ENCODE data around the gene GUCD1. TPM values are rescaled to one million over a fixed set of nuclear protein-coding genes. Genes with fewer than 3 reads are reported as not detected.

GUCD1 gene
- total RNA-seq, 4 donors from 2014 or later = 56.7 to 498 (median 277) TPM

DNA sequence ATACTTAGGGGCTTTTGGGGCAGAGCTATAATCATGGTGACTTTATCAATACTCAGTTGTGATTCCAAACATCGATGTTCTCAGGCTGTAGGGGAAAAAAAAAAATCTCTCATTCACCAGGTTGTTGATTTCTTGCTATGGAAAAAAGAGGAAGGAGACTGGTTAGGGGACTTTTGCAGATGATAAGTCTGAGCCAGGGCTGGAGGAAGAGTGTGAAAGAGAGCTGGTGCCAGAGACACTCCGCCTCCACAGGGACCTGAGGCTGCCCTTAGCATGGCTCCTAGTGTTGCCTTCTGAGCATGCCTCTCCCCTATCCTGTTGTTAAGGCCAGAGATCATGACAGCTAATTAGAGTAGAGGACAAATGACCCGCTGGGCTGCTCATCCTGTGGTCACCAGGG is 42.9 kb downstream of the GUCD1 start:
- no peak for DNase-seq
- in situ Hi-C loops (cut with MboI; ENCODE audit: low pct_ligation_motif_present in 1 of 4, low pct_unique_long_range_greater_than_20kb in 1 of 4, low sequenced_read_pairs in 3 of 4) (no loop called here), intact Hi-C loops (cut with DNase I; ENCODE audit: low total_unique reads) (no loop called here)
- no peaks in the 10 kb centered on the region for H3K27me3 ChIP-seq
- H3K27ac ChIP-seq = no peak overlapping the region
- no peak overlapping the region for H3K4me3 ChIP-seq
- no peak for TF ChIP-seq POLR2AphosphoS5 (IDR thresholded peaks at IDR 0.05)
- no peak for TF ChIP-seq EP300 (IDR thresholded peaks at IDR 0.05; ENCODE audit: low read depth)
- TF ChIP-seq, protein P1, sequence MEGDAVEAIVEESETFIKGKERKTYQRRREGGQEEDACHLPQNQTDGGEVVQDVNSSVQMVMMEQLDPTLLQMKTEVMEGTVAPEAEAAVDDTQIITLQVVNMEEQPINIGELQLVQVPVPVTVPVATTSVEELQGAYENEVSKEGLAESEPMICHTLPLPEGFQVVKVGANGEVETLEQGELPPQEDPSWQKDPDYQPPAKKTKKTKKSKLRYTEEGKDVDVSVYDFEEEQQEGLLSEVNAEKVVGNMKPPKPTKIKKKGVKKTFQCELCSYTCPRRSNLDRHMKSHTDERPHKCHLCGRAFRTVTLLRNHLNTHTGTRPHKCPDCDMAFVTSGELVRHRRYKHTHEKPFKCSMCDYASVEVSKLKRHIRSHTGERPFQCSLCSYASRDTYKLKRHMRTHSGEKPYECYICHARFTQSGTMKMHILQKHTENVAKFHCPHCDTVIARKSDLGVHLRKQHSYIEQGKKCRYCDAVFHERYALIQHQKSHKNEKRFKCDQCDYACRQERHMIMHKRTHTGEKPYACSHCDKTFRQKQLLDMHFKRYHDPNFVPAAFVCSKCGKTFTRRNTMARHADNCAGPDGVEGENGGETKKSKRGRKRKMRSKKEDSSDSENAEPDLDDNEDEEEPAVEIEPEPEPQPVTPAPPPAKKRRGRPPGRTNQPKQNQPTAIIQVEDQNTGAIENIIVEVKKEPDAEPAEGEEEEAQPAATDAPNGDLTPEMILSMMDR (IDR thresholded peaks at IDR 0.05) = no peak
- no peak for TF ChIP-seq POLR2A (IDR thresholded peaks at IDR 0.05)
- WGBS, 2 donors (ENCODE audit: low coverage in 1 of 2) = 63 to 66% methylated on average over 3 of the region's 3 CpGs
- H3K9me3 ChIP-seq = no peaks in the 10 kb centered on the region
- peaks cover 4 to 36% (median 24%) of the 10 kb centered on the region in 4 donors for H3K4me1 ChIP-seq
- no peaks in the 10 kb centered on the region for H3K36me3 ChIP-seq

DNA sequence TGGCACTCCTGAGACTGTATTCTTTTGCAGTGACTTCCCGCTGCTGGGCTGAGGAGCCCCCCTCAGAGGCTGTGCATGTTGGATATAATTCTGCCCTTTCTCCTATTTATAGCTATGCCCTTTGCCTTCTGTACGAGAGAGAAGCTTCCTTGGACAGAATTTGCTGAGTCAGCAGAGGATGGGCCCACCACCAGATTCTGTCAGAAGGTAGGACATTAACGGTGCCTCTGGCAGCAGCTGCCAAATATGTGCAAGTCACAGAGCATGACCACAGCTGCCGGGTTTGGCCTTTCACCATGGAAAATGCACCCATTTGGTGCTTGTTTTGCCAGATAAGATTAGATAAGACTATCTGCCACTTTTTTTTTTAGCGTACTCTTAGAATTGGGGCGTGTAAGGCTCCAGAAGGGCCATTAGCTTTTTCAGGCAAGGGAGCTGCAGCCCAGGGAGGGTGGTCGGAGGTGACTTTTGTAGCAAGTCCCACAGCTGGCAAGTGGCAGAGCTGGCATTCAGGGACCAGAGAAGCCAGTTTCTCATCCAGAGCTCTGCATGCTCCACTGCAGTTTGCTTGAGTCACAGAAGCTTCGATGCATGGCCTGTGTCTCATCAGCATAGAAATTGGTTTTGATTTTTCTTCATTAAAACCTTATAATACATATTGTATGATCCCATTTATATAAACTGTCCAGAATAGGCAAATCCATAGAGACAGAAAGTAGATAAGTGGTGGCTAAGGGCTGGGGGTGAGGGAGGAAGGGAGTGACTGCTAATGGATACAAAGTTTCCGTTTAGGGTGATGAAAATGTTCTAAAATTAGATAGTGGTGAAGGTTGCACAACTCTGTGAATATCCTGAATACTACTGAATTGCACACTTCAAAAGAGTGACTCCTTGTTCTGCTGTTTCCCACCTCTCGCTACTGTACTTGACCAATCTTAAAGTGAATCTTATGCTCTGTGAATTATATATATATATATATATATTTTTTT is 44.0 kb downstream of the GUCD1 start:
- Histone ChIP-seq H3K9me3 (no peaks in the 10 kb centered on the region), H3K4me3 (no peak overlapping the region), H3K36me3 (no peaks in the 10 kb centered on the region), H3K27me3 (no peaks in the 10 kb centered on the region), H3K27ac (peak overlapping the region in 1 of 4 donors; percentile 10), H3K4me1 (peaks cover 4 to 39% (median 31%) of the 10 kb centered on the region in 4 donors)
- in situ Hi-C loops (cut with MboI; ENCODE audit: low pct_ligation_motif_present in 1 of 4, low pct_unique_long_range_greater_than_20kb in 1 of 4, low sequenced_read_pairs in 3 of 4) (no loop called here), intact Hi-C loops (cut with DNase I; ENCODE audit: low total_unique reads) (no loop called here)
- TF ChIP-seq EP300 (IDR thresholded peaks at IDR 0.05; ENCODE audit: low read depth) (no peak), POLR2AphosphoS5 (IDR thresholded peaks at IDR 0.05) (no peak), POLR2A (IDR thresholded peaks at IDR 0.05) (no peak)
- TF ChIP-seq, protein P1 (IDR thresholded peaks at IDR 0.05) = no peak
- 39 to 71% methylated on average over 3 to 10 of the region's 10 CpGs for WGBS, 2 donors (ENCODE audit: low coverage in 1 of 2)
- DNase-seq = no peak

DNA sequence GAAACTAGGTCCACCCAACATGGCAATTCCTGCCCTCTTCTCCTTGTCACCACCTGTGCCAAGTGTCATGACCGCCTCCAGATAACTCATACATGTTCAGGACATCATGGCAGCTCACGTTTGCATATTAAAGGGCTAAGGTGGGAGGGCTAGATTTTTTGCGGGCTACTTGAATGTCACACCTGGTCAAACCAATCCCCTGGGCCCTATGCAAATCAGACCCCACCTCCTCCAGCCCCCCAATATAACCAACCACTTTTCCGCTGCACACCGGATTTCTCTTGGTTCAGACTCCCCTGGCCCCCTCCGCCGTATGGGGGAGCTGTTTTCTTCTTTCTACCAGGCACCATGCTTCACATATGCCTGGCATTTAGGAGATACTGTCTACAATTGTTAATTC is 47.2 kb downstream of the GUCD1 start:
- H3K27ac ChIP-seq = no peak overlapping the region
- intact Hi-C loops (cut with DNase I; ENCODE audit: low total_unique reads) = loop anchor here (10.0 kb wide), 1 partner anchor 83 kb away; the partner anchor contains the start of gene ADORA2A

DNA sequence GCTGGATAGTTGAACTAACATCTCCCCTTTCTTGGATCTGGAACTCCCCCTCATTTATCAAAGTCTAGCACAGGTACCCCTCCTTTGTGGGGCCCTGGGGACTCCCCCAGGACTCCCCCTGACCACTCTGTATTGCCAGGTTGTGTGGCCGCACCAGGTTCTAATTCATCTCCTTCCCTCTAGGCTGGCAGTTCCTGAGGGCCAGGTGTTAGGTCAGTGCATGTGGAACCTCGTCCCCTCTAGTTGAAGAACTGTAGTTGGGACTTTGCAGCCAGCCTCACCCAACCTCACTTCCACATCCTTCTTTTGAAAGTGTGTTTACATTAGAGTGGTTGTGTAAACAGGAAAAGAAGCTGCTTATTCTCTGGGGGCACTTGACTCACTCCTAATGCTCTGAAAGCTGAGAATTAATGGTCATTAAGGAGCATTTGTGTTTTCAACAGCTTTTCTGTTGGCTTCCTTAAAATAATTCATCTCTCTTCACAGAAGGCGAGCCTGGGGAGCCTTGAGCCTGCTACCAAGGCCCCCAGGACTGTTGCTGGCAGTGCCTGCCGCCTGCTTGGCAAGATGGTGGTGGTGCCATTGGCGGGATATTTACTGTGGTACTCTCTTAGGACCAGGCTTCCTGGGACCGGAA is 48.0 kb downstream of the GUCD1 start:
- 56% methylated on average over 6 of the region's 6 CpGs; no CpG with 5 or more reads in 1 of the 2 donors for WGBS, 2 donors (ENCODE audit: low coverage in 1 of 2)
- no peak for DNase-seq
- intact Hi-C loops (cut with DNase I; ENCODE audit: low total_unique reads) = loop anchor here (10.0 kb wide), 1 partner anchor 82 kb away; the partner anchor contains the start of gene ADORA2A
- Histone ChIP-seq H3K4me3 (no peak overlapping the region), H3K27me3 (no peaks in the 10 kb centered on the region), H3K27ac (peak overlapping the region in 1 of 4 donors; percentile 52), H3K36me3 (no peaks in the 10 kb centered on the region), H3K9me3 (no peaks in the 10 kb centered on the region), H3K4me1 (peaks cover 4 to 37% (median 25%) of the 10 kb centered on the region in 4 donors)
- TF ChIP-seq POLR2AphosphoS5 (IDR thresholded peaks at IDR 0.05) = no peak
- TF ChIP-seq, protein P1 (IDR thresholded peaks at IDR 0.05) = no peak
- TF ChIP-seq POLR2A (IDR thresholded peaks at IDR 0.05) = no peak
- no peak for TF ChIP-seq EP300 (IDR thresholded peaks at IDR 0.05; ENCODE audit: low read depth)
- in situ Hi-C loops (cut with MboI; ENCODE audit: low pct_ligation_motif_present in 1 of 4, low pct_unique_long_range_greater_than_20kb in 1 of 4, low sequenced_read_pairs in 3 of 4) = loop anchor here in 1 of 4 donors (10.0 kb wide), 1 partner anchor 92 kb away; no protein-coding TSS in a partner anchor

More for the DNA sequence above, 47.2 kb downstream of the GUCD1 start:
- Histone ChIP-seq H3K9me3 (no peaks in the 10 kb centered on the region), H3K27me3 (no peaks in the 10 kb centered on the region), H3K36me3 (no peaks in the 10 kb centered on the region), H3K4me1 (peaks cover 4 to 41% (median 25%) of the 10 kb centered on the region in 4 donors), H3K4me3 (no peak overlapping the region)
- DNase-seq = no peak
- 72 to 91% methylated on average over 6 to 7 of the region's 7 CpGs for WGBS, 2 donors (ENCODE audit: low coverage in 1 of 2)
- in situ Hi-C loops (cut with MboI; ENCODE audit: low pct_ligation_motif_present in 1 of 4, low pct_unique_long_range_greater_than_20kb in 1 of 4, low sequenced_read_pairs in 3 of 4) = loop anchor here in 1 of 4 donors (10.0 kb wide), 1 partner anchor 93 kb away; no protein-coding TSS in a partner anchor
- TF ChIP-seq POLR2A (IDR thresholded peaks at IDR 0.05) = no peak
- TF ChIP-seq EP300 (IDR thresholded peaks at IDR 0.05; ENCODE audit: low read depth) = no peak
- TF ChIP-seq POLR2AphosphoS5 (IDR thresholded peaks at IDR 0.05) = no peak
